ENCODE measurements around the gene GNL2. TPM values are rescaled to one million over a fixed set of nuclear protein-coding genes. Genes with fewer than 3 reads are reported as not detected.

GNL2 gene
- total and polyA plus RNA-seq, 4 donors, result 14.8 to 29.2 (median 21.3) TPM

- Histone ChIP-seq H3K36me3 (ENCODE audit: control insufficient read depth in 4 of 4, insufficient read depth in 3 of 4, low read depth in 1 of 4, low read length in 3 of 4) (no peaks in the 10 kb centered on the region), H3K9me3 (ENCODE audit: control insufficient read depth in 4 of 4, low read length in 3 of 4) (no peaks in the 10 kb centered on the region), H3K4me1 (ENCODE audit: control insufficient read depth in 4 of 4, insufficient read depth in 4 of 4, low read length in 3 of 4) (no peaks in the 10 kb centered on the region), H3K27ac (ENCODE audit: low read depth in 1 of 2, low read length in 2 of 2) (no peak overlapping the region), H3K27me3 (ENCODE audit: control insufficient read depth in 4 of 4, insufficient read depth in 4 of 4, low read length in 3 of 4) (peaks cover 0 to 8% (median 3%) of the 10 kb centered on the region in 4 donors), H3K4me3 (ENCODE audit: low read depth in 1 of 3, low read length in 3 of 3) (no peak overlapping the region), H3K9ac (ENCODE audit: low read depth in 1 of 2, low read length in 2 of 2) (no peak overlapping the region)
- TF ChIP-seq CTCF (IDR thresholded peaks at IDR 0.05; ENCODE audit: low read depth, low read length, missing input control), result no peak
- no peak for TF ChIP-seq ATF3 (IDR thresholded peaks at IDR 0.05)
- no peak for TF ChIP-seq TAF1 (conservative IDR thresholded peaks at IDR 0.05)
- no peak for TF ChIP-seq EGR1 (IDR thresholded peaks at IDR 0.05; ENCODE audit: low read depth in 2 of 2)
- no peak for TF ChIP-seq FOXA2 (IDR thresholded peaks at IDR 0.05)
- TF ChIP-seq HNF4G (IDR thresholded peaks at IDR 0.05), result no peak
- no peak for TF ChIP-seq MAX (IDR thresholded peaks at IDR 0.05)
- no peak for TF ChIP-seq RAD21 (IDR thresholded peaks at IDR 0.05)
- TF ChIP-seq NR2F2 (IDR thresholded peaks at IDR 0.05), result no peak
- no peak for DNase-seq (ENCODE audit: low spot score)
- WGBS, result 72% methylated on average over 14 of the region's 14 CpGs
Observed at GRCh38 chr1:37616330-37616729, 20.6 kb upstream of the GNL2 start.

- no peak overlapping the region for H3K9ac ChIP-seq (ENCODE audit: low read depth in 1 of 2, low read length in 2 of 2)
- TF ChIP-seq MAX (IDR thresholded peaks at IDR 0.05), result no peak
- 73% methylated on average over 5 of the region's 5 CpGs for WGBS
- peaks cover 0 to 8% (median 0%) of the 10 kb centered on the region in 4 donors for H3K27me3 ChIP-seq (ENCODE audit: control insufficient read depth in 4 of 4, insufficient read depth in 4 of 4, low read length in 3 of 4)
- no peak overlapping the region for H3K4me3 ChIP-seq (ENCODE audit: low read depth in 1 of 3, low read length in 3 of 3)
- no peaks in the 10 kb centered on the region for H3K36me3 ChIP-seq (ENCODE audit: control insufficient read depth in 4 of 4, insufficient read depth in 3 of 4, low read depth in 1 of 4, low read length in 3 of 4)
- no peak overlapping the region for H3K27ac ChIP-seq (ENCODE audit: low read depth in 1 of 2, low read length in 2 of 2)
- DNase-seq (ENCODE audit: low spot score), result no peak
- no peaks in the 10 kb centered on the region for H3K4me1 ChIP-seq (ENCODE audit: control insufficient read depth in 4 of 4, insufficient read depth in 4 of 4, low read length in 3 of 4)
- H3K9me3 ChIP-seq (ENCODE audit: control insufficient read depth in 4 of 4, low read length in 3 of 4), result no peaks in the 10 kb centered on the region
Observed at GRCh38 chr1:37614105-37614504, 18.4 kb upstream of the GNL2 start.

- Histone ChIP-seq H3K9ac (ENCODE audit: low read depth in 1 of 2, low read length in 2 of 2) (no peak overlapping the region), H3K9me3 (ENCODE audit: control insufficient read depth in 4 of 4, low read length in 3 of 4) (no peaks in the 10 kb centered on the region), H3K27ac (ENCODE audit: low read depth in 1 of 2, low read length in 2 of 2) (no peak overlapping the region), H3K4me3 (ENCODE audit: low read depth in 1 of 3, low read length in 3 of 3) (no peak overlapping the region), H3K4me1 (ENCODE audit: control insufficient read depth in 4 of 4, insufficient read depth in 4 of 4, low read length in 3 of 4) (no peaks in the 10 kb centered on the region), H3K36me3 (ENCODE audit: control insufficient read depth in 4 of 4, insufficient read depth in 3 of 4, low read depth in 1 of 4, low read length in 3 of 4) (no peaks in the 10 kb centered on the region), H3K27me3 (ENCODE audit: control insufficient read depth in 4 of 4, insufficient read depth in 4 of 4, low read length in 3 of 4) (peaks cover 0 to 8% (median 0%) of the 10 kb centered on the region in 4 donors)
- TF ChIP-seq ATF3 (IDR thresholded peaks at IDR 0.05) (no peak), NR2F2 (IDR thresholded peaks at IDR 0.05) (no peak), GABPA (IDR thresholded peaks at IDR 0.05 in 1 of 2, conservative IDR thresholded peaks at IDR 0.05 in 1 of 2) (no peak), RAD21 (IDR thresholded peaks at IDR 0.05) (no peak), TAF1 (conservative IDR thresholded peaks at IDR 0.05) (no peak), FOXA2 (IDR thresholded peaks at IDR 0.05) (no peak), JUND (IDR thresholded peaks at IDR 0.05) (no peak)
- WGBS, result 64% methylated on average over 4 of the region's 4 CpGs
- no peak for DNase-seq (ENCODE audit: low spot score)
Observed at GRCh38 chr1:37612186-37612585, 16.4 kb upstream of the GNL2 start.

Data from liver (tissue), 9 donors.